Measurements from ENCODE around the gene CREG2.

Gene CREG2

DNA sequence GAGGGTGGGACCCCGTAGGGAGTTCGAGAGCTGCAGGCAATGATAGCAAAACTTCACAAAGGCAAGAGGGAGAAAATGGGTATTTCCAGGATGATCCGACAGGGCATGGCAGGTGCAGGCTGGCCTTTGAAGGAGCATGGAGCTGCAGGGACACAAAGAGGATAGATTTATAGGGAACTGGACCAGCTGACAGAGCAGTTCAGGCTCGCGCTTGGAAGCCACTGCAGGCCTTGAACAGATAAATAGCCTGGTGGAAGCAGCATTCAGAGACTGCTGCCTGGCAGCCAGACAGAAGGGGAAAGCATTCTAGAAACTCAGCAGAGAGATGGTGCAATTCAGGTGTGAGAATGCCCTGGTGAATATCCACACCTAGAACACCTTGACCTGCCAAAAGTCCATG lies 29.3 kb upstream of the CREG2 start:
- TF ChIP-seq, protein P1, sequence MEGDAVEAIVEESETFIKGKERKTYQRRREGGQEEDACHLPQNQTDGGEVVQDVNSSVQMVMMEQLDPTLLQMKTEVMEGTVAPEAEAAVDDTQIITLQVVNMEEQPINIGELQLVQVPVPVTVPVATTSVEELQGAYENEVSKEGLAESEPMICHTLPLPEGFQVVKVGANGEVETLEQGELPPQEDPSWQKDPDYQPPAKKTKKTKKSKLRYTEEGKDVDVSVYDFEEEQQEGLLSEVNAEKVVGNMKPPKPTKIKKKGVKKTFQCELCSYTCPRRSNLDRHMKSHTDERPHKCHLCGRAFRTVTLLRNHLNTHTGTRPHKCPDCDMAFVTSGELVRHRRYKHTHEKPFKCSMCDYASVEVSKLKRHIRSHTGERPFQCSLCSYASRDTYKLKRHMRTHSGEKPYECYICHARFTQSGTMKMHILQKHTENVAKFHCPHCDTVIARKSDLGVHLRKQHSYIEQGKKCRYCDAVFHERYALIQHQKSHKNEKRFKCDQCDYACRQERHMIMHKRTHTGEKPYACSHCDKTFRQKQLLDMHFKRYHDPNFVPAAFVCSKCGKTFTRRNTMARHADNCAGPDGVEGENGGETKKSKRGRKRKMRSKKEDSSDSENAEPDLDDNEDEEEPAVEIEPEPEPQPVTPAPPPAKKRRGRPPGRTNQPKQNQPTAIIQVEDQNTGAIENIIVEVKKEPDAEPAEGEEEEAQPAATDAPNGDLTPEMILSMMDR (IDR thresholded peaks at IDR 0.05) = no peak

DNA sequence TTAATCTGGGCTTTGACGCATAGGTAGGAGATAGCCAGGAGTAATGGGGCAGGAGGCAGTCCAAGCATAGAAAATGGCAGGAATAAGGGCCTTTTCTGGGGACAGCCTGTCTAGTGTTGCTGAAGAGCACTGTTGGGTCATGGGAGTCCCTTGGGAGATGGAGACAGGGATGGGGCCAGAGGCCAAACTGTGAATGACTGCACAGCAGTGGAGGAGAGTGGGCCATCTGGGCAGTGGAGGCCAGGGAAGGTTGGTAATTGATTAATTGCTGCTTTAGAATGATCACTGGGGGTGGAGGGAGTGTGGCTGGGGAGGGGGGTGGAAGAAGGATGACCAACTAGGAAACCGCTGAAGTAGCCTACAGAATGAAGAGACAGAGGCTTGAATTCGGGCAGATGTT lies 28.6 kb upstream of the CREG2 start:
- TF ChIP-seq, protein P1 (IDR thresholded peaks at IDR 0.05) = no peak

DNA sequence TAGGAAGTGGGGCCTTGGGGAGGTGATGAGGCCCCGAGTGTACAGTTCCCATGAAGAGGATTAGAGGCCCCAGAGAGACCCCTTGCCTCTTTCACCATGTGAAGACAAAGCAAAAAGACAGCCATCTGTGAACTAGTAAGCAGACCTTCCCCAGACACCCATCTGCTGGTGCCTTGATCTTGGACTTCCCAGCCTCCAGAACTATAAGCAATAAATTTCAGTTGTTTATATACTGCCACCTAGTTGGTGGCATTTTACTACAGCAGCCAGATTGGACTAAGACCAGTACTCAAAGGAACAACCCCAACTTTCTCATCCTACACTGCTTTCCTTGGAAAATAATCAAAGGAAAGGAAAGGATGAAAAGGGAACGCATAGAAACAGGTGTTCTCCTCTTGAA lies 27.9 kb upstream of the CREG2 start:
- TF ChIP-seq, protein P1 (IDR thresholded peaks at IDR 0.05) = no peak

DNA sequence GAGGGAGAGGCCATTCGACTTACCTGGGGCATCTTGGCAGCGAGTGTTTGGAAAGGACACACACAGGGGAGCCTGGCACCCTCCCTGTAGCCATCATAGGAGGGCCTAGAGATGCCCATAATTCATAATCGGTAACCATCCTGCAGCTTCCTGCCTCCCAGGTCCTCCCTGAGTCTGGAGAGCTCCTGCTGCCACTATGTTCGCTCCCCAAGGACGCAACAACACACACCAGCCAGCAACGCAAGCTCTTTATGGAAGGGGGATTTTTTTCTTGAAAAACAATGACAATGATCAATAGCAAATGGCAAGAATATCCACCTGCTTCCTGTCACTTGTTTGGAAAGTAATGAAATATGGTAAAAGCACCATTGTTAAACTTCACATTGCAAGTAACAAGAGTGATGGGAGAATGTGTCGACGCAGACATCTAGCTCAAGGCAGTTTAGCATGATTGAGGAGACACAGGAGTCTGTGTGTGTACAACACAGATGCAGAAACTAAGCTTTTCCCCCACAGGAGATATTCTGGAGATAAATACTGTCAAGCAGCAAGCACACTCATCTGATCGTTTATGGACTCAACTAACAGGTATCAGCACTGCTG lies 24.9 kb upstream of the CREG2 start:
- TF ChIP-seq, protein P1 (IDR thresholded peaks at IDR 0.05) = no peak

DNA sequence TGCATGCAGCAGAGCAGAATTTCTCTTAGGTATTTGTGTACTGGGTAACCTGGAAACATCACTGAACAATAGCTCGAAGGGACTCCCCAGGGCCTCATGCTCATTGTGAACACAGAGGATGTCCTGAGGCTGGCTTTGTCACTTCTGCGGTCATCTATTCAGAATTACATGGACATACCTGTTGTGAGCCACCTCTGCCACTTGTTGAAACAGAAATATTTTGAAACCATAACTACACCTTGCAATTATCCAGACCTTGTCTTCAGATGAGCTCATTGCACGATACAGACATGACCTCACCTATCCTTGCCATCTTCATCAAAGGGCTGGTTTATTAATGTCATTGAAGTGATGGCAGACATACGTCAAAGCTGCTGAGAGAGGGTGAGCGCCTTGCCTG lies 23.4 kb upstream of the CREG2 start:
- TF ChIP-seq, protein P1 (IDR thresholded peaks at IDR 0.05) = no peak

DNA sequence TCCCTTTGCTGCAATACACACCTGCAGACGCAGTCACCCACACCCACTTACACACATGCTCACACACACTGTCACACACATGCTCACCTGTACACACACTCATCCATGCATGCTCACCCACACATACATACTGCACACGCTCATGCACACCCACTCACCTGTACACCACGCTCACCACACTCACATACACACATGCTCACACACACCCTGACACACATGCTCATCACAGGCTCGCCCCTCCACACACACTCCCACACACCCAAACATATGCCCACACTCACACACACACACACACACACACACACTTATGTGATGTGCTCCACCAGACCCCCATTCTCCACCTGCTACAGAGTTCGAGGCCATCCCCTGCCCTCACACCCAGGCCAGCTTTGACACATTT lies 22.8 kb upstream of the CREG2 start:
- TF ChIP-seq, protein P1 (IDR thresholded peaks at IDR 0.05) = no peak

DNA sequence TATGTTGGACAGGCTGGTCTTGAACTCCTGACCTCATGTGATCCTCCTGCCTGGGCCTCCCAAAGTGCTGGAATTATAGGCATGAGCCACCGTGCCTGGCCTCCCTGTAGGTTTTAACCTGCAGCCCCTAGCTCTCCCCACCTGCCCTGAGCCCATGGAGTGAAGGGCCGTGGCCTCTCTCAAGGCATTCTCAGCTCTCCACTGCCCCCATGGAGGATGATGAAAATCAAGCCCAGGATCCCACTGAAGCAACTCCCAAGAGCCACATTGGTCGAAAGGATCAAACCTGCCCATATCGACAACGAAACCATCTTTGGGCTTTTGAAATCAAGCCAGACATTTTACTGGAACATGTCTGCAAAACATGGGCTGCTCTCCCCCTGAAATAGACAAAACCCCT lies 22.4 kb upstream of the CREG2 start:
- TF ChIP-seq, protein P1 (IDR thresholded peaks at IDR 0.05) = no peak

DNA sequence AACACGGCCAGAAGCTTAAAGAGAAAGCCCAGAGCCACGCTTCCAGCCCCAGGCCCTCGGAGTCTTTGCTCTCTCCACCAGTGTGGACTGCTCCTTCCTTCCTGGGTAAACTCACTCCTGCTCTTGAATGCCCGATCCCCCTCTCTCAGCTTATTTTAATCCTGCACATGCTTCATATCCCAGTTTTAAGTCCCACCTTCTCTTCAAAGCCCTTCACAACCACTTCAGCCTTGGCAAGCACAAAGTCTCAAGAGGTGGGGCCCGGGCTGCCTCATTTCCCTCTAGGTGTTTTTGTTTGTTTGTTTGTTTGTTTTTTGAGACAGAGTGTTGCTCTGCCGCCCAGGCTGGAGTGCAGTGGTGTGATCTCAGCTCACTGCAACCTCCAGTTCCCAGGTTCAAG lies 21.6 kb upstream of the CREG2 start:
- TF ChIP-seq, protein P1 (IDR thresholded peaks at IDR 0.05) = no peak

Data from LNCAP (cell line).